22Rv1 (cell line): ENCODE measurements around the gene REEP5.

Experiments used
- ZFX ChIP-seq: fragments of 450-650 bp; IDR thresholded peaks from 2 replicates; pipeline ENCODE4 v1.6.1; 2017; ENCODE audit warnings: antibody characterized with exemption, borderline replicate concordance
- TF ChIP-seq, protein P1 (sequence below): fragments of 450-650 bp; IDR thresholded peaks from 2 replicates; pipeline ENCODE4 v1.5.1; 2017; ENCODE audit warnings: mild to moderate bottlenecking

DNA sequence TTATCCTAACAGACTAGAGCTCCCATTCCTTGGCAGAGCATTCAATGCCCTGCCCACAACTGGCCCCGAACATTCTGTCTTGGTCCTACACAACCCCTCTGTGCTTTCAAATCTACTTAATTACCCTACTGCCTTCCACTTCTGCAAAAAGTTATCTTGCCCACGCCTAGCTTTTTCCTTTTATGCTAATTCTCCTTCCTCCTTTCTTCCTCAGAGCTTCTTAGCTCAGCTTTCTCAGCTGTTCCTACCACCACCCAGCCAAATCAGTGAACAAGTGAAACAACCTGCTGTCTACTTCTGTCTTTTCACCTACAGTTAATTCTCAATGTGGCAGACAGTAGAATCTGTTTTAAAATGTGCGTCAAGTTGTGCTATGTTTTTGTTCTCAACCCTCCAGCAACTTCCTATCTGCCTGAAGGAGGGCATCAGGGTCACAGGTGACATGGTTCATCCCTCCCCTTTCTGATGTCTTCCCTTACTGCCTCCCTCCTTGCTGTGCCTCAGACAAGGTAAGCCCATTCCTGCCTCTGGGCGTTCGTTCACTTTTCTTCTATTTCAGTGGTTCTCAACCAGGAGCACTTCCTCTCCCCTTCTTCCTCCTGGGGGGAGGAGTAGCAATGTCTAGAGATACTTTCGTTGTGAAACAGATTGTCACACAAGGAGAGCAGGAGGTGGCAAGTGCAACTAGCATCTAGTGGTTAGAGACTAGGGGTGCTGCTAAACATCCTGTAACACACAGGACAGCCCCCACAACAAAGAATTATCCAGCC lies 1.3 kb upstream of the REEP5 start:
- TF ChIP-seq, protein P1, sequence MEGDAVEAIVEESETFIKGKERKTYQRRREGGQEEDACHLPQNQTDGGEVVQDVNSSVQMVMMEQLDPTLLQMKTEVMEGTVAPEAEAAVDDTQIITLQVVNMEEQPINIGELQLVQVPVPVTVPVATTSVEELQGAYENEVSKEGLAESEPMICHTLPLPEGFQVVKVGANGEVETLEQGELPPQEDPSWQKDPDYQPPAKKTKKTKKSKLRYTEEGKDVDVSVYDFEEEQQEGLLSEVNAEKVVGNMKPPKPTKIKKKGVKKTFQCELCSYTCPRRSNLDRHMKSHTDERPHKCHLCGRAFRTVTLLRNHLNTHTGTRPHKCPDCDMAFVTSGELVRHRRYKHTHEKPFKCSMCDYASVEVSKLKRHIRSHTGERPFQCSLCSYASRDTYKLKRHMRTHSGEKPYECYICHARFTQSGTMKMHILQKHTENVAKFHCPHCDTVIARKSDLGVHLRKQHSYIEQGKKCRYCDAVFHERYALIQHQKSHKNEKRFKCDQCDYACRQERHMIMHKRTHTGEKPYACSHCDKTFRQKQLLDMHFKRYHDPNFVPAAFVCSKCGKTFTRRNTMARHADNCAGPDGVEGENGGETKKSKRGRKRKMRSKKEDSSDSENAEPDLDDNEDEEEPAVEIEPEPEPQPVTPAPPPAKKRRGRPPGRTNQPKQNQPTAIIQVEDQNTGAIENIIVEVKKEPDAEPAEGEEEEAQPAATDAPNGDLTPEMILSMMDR: no peak
- TF ChIP-seq ZFX: no peak
